Left renal pelvis (tissue), 4 donors: Measurements from ENCODE around the gene SYK. TPM values are rescaled to one million over a fixed set of nuclear protein-coding genes. Genes with fewer than 3 reads are reported as not detected.
A peak's percentile ranks its signal among the peaks of the same experiment; 100 is the strongest.

Experiments
- DNase-seq, 4 donors: peaks; one replicate each; pipeline ENCODE4 v3.0.0-alpha.2; 2013; ENCODE audit warnings: low read depth in 4 of 4, low spot score in 3 of 4
- polyA plus RNA-seq, 4 donors: library from polyadenylated mRNA; unstranded; fragments of 120-200 nt; gene quantifications; one replicate each; pipeline ENCODE4 v1.2.1, GENCODE V29; 2013; ENCODE audit not compliant: insufficient read length in 4 of 4

SYK gene
- polyA plus RNA-seq, 4 donors = 9.1 to 29.5 (median 28.5) TPM

DNA sequence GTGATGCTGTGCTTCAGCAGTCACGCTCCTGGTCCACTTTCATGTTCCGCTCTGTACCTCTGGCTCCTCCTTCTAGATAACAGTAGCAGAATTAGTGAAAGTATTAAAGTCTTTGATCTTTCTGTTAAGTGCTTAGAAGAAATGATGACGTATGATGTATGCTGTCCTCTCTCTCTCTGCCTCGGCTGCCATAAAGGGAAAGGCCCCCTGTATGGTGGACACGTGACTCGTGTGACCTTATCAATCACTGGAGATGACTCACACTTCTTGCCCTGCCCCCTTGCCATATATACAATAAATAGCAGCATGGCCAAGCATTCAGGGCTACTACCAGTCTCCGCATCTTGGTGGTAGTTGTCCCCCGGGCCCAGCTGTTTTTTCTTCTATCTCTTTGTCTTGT lies 100.3 kb downstream of the SYK start:
- DNase-seq = no peak

DNA sequence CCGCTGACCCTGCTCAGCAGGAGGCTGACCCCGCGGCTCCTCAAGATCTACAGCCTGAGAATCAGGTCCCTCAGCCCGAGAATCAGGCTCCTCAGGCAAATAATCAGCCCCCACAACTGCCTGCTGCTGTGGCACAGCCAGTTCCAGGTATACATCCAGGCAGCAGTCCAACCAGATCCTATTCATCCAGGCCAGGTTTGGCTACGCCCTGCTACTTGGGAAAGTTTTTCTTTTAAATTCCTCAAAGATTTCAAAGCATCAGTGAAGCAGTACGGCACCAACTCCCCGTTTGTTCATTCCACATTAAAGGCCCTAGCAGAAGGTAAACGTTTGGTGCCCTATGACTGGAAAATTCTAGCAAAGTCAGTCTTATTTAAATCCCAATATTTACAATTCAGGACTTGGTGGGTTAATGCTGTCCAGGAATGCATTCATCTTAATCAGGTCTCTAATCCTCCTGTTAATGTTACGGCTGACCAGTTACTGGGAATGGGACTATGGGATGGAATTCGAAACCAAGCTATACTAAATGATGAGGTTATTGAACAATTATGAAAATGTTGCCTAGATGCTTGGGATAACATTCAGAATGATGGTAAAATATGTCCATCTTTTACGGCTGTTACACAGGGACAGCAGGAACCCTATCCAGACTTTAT lies 102.3 kb downstream of the SYK start:
- DNase-seq = no peak

DNA sequence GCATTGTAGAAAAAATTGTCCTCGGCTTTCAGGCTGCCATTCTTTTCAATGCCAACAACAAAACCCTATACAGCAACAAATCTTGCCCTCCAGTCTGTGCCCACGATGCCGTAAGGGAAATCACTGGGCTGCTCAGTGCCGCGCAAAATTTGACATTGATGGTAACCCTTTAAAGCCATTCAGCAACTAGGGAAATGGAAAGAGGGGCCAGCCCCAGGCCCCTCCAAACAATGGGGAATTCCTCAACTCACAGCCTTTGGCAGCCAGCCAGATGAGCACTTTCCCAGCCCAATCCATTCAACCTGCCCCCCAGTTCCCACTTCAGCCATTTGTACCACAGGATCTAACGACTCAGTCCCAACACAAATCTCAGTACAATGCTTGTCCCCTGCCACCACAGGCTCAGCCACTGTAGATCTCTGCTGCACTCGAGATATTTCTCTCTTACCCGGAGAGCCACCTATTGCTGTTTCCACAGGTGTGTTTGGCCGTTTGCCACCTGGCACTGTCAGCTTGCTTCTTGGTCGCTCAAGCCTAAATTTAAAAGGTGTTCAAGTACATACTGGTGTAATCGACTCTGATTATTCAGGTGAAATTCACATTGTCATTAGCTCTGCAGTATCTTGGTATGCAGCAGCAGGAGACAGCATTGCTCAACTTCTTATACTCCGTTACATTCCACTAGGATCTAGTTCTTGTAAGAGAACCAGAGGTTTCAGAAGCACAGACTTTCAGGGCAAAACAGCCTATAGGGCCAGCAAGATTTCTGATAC lies 103.3 kb downstream of the SYK start:
- no peak for DNase-seq

- no peak for DNase-seq
Observed at GRCh38 chr9:90905822-90906221, 104.2 kb downstream of the SYK start.

DNA sequence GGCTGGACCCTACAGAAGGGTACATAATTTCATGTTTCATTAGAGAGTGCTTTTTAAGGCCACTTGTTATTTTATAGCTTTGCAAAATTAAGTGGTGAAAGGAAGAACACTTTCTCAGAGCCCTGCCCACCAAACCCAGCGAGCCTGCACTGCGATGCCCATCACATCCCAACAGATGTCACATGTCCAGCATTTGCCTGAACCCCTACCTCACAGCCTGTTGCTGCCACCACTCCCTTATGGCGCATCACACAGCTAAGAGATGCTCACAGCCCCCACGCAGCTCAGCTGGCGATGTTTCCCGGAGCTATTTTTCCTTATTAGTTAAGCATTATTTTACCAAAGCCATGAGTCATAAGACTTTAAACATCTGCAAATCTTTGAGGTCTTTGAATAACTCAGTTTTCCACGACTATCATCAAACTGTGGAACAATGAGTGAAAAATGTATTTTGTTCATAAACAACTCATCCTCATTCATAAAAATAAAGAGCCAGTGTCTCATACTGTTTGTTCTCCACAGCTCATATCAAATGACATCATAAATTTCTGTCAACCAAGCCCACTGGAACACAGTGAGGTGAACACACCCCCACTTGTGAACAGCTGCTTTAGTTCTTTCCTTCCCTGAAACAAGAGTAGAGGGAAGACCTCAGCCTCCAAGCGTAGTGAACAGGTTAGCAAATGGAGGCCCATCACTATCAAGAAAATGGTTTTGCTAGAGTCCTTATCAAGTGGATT lies 104.9 kb downstream of the SYK start:
- DNase-seq = no peak

- DNase-seq = no peak
Observed at GRCh38 chr9:90907056-90907445, 105.4 kb downstream of the SYK start.

GRCh38 chr9:90907790-90908189 lies 106.2 kb downstream of the SYK start:
- no peak for DNase-seq

- DNase-seq = no peak
Observed at GRCh38 chr9:90909225-90909624, 107.6 kb downstream of the SYK start.

DNA sequence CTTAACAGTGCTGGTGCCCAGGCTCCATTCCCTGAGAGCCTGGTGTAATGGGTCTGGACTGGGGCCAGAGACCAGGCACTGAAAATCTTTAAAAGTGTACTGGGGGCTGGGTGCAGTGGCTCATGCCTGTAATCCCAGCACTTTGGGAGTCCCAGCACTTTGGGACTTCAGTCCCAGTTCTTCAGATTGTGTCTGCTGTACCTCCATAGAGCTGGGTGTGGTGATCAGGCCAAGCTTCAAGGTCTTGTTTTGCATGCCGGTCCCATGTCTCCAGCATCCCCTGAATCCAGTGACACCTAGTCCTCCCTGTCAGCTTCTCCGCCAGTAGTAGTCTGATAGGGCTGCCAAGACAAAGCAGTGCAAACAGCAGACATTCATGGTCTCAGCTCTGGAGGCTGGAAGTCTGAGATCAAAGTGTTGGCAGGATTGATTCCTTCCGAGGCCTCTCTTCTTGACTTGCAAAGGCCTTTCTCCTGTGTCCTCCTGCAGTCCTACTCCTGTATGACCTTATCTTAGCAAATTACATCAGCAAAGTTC lies 108.2 kb downstream of the SYK start:
- DNase-seq = no peak

GRCh38 chr9:90914196-90914595 lies 112.6 kb downstream of the SYK start:
- DNase-seq = no peak

DNA sequence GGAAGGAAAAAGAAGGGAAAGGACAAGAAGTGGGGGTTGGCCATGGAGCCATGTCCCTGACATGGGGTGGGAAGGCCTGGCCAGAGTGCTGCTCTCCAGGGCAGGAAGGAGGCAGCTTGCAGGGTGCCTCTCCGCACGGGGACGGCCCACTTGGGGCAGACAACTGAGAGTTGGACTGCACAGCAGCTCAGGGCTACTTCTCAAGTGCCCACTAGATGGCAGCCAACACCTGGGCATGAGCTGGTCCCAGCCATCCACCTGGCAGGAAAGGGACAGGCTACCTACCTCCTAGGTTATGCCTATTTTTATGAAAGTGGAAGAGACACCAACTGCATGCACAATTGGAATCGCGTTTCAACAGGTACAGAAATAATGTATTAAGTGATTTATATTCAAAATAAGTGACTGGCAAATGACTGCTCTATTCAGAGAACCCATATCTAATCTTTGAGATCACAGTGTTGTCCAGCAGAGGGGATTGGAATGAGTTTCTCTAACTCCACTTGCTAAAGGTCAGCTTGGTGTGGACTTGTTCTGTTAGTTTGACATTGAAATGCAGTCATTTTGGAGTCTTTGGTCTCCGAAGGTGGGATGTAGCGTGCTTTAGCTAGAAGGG lies 113.4 kb downstream of the SYK start:
- DNase-seq = peak; percentile 47 to 56 (median 55)

- DNase-seq = no peak
Observed at GRCh38 chr9:90915693-90916092, 114.1 kb downstream of the SYK start.

DNA sequence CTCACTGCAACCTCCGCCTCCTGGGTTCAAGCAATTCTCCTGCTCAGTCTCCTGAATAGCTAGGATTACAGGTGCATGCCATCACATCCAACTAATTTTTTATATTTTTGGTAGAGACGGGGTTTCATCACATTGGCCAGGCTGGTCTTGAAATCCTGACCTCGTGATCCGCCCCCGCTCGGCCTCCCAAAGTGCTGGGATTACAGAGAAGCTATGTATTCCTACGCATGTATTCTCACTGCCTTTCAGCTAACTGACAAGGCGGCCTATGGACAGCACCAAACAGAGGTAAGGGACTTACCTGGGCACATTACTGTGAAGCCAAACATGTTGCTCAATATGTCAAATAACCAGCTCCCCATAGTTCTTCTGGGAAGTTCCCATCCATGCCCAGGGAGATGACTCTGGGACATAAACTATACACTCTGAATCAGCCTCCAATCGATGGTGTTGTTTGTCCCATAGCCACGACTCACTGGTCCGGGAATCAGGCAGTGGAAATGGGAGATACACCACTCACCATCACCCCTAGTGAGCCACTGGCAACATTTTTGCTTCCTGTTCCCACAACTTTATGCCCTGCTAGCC lies 114.6 kb downstream of the SYK start:
- no peak for DNase-seq

GRCh38 chr9:90919883-90920282 lies 118.3 kb downstream of the SYK start:
- DNase-seq = no peak

DNA sequence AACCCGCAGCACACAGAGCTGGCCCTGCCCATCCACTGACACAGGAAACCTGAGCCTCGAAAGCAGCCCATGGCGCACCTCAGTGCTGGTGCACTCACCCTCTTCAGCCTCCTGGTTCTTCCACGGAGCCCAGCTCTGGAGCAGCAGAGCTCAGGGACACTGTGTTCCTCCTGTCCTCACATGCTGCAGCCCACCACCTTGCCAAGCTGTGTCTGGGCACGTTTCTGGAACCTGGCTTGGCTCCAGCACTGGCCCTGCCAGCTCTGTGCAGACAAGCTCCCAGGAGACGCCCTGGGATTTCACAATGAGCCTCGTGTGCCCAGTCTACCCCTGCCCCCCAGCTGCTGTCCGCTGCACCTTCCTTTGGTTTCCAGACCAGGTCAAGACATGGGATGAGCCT lies 119.5 kb downstream of the SYK start:
- no peak for DNase-seq

DNA sequence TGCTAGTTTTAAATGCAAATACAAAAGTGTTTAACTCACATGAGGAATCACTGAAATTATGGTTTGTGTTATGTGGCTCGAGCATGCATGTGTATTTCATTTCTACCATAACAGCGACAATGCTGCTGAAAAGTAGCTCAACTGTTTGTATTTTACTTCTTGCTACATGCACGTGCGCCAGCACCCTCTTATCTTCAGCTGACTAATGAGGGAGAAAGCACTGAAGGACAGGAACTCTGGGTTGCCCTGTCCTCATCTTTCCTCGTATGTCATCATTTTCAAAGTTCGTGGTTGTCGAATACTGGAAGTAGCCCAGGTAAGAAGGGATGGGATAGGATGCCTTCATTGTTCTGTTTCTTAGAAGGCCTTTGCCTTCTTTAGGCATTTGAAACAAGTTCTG lies 120.3 kb downstream of the SYK start:
- no peak for DNase-seq

GRCh38 chr9:90925581-90926257 lies 124.1 kb downstream of the SYK start:
- DNase-seq = no peak

- DNase-seq = no peak
Observed at GRCh38 chr9:90926936-90927335, 125.3 kb downstream of the SYK start.

DNA sequence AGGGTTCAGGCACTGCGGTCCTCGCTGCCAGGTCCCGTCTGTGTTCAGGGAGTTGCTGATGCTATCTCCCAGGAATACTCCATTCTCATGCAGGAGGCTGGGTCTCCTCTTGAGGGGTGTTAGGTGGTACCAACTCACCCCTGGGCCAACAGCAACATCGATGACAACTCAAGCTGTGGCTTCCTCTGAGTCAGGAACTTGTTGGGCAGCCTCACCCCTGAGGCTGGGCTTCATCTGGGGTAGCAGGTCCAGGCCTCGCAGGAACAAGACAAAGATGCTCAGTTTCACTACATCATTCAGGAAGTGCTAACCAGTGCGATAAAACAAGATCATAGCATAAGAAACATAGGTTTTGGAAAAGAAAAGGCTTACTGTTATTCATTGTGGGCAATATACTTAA lies 125.9 kb downstream of the SYK start:
- DNase-seq = no peak

GRCh38 chr9:90929626-90930025 lies 128.0 kb downstream of the SYK start:
- DNase-seq = no peak
